Activated CD4-positive, alpha-beta T cell treated with anti-CD3 and anti-CD28 coated beads, Interleukin-2, amount 10 ng/mL, durations not matched to agents 24 days and 14 days (primary cell): ENCODE measurements around the gene XYLT2. TPM values are rescaled to one million over a fixed set of nuclear protein-coding genes. Genes with fewer than 3 reads are reported as not detected.
"Not testable (repeated sequence)": the region's sequence is repeated elsewhere in the genome, so short reads cannot be mapped to it uniquely, and the experiment has no call there.

Experiments
- DNase-seq: peaks from one replicate; pipeline ENCODE4 v3.0.0; 2022
- H3K27ac Mint-ChIP-seq: one replicate; pipeline ENCODE4 v1.8.0; 2022; ENCODE audit warnings: mild to moderate bottlenecking, mixed read lengths
- H3K27me3 Mint-ChIP-seq: one replicate; pipeline ENCODE4 v1.8.0; 2022; ENCODE audit warnings: mixed read lengths
- H3K36me3 Mint-ChIP-seq: one replicate; pipeline ENCODE4 v1.8.0; 2022; ENCODE audit warnings: low read depth, mild to moderate bottlenecking, mixed read lengths
- H3K4me1 Mint-ChIP-seq: one replicate; pipeline ENCODE4 v1.8.0; 2021; ENCODE audit warnings: mixed read lengths
- H3K4me3 Mint-ChIP-seq: one replicate; pipeline ENCODE4 v1.8.0; 2022; ENCODE audit warnings: mild to moderate bottlenecking, moderate library complexity, mixed read lengths
- H3K9me3 Mint-ChIP-seq: one replicate; pipeline ENCODE4 v1.8.0; 2021; ENCODE audit warnings: mixed read lengths
- intact Hi-C: fragments of 100-400 bp; cut with micrococcal nuclease; formaldehyde crosslinking; loops from one replicate; pipeline ENCODE4 v1.15.1; 2023
- total RNA-seq: library from RNA; stranded (reverse); gene quantifications from 2 replicates; pipeline ENCODE4 v1.2.3, GENCODE V29; 2022

The XYLT2 gene
- 65.3 and 66.5 TPM in 2 replicates for total RNA-seq

DNA sequence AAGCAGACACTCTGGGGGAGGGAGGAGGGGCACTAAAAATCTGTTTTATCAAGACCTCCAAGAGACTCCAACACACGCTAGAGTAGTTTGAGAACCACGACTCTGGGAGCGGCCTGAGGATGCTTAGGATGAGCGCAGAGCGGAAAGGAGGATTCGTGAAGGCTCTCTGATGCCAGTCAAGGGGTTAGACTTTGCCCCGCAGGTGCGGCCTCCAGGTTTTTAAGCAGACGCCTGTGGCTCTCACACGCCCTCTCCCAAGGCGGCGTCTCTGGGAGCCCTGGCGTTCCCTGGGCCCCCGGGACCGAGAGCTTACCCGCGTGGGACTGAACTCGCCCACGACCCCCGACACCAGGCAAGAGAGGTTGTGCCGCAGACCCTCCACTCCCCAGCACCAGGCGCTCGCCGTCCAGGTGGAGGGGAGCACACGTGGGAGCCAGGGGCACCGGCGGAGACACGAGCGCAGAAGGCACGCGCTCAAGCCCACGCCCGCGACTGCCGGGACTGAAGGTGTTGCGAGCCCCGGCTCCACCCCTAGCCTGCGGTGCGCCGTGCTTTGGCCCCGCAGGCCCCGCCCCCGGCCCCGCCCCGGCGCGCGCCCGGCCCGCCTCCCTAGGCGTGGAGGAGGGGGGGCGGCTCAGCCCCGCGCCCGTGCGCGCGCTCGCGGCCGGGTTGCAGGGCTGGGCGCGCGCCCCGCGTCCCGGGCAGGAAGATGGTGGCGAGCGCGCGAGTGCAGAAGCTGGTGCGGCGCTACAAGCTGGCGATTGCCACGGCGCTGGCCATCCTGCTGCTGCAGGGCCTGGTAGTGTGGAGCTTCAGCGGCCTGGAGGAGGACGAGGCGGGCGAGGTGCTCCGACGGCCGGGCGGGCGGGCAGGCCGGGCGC lies at the start of gene XYLT2:
XYLT2 (plus strand) TSS at position 695 of the 881 bp plus-strand sequence; CDS start at position 710, 15 bp downstream.
- H3K27me3 Mint-ChIP-seq: peaks cover under 1% of the 10 kb centered on the region
- DNase-seq: peak; percentile 97
- H3K36me3 Mint-ChIP-seq: peaks cover 4% of the 10 kb centered on the region
- peaks cover 30% of the 10 kb centered on the region for H3K4me1 Mint-ChIP-seq
- H3K27ac Mint-ChIP-seq: peak within 1 kb of the TSS; percentile 96
- peak within 1 kb of the TSS; percentile 95 for H3K4me3 Mint-ChIP-seq
- intact Hi-C loops: loop anchor here (1.0 to 5.0 kb wide), 3 partner anchors 17 to 52 kb away; partner anchors contain the start of gene LRRC59
- no peaks in the 10 kb centered on the region for H3K9me3 Mint-ChIP-seq

DNA sequence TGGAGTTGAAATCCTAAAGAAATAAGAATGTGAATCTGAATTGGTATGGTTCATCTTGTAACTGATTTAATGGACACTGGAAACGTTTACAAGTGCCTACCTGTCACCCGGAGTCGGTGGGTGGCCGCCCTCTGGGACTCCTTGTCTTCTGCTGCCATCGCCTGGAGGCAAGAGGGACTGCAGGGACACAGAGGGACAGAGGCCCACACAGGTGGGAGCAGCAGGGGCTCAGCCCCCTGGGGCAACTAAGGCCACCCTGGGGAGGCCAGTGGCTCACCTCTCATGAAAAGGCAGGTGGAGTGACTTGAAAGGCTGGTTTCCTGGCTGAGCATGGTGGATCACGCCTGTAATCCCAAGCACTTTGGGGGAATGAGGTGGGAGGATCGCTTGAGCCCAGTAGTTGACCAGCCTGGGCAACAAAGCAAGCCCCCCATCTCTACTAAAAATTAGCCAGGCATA lies 48.5 kb upstream of the XYLT2 start:
- H3K4me1 Mint-ChIP-seq: peaks cover 8% of the 10 kb centered on the region
- H3K4me3 Mint-ChIP-seq: no peak overlapping the region
- no peaks in the 10 kb centered on the region for H3K27me3 Mint-ChIP-seq
- DNase-seq: peak; percentile 95
- intact Hi-C loops: loop anchor here (1.0 kb wide), 4 partner anchors 27 to 203 kb away; no protein-coding TSS in a partner anchor
- no peaks in the 10 kb centered on the region for H3K9me3 Mint-ChIP-seq
- H3K36me3 Mint-ChIP-seq: no peaks in the 10 kb centered on the region
- H3K27ac Mint-ChIP-seq: no peak overlapping the region

DNA sequence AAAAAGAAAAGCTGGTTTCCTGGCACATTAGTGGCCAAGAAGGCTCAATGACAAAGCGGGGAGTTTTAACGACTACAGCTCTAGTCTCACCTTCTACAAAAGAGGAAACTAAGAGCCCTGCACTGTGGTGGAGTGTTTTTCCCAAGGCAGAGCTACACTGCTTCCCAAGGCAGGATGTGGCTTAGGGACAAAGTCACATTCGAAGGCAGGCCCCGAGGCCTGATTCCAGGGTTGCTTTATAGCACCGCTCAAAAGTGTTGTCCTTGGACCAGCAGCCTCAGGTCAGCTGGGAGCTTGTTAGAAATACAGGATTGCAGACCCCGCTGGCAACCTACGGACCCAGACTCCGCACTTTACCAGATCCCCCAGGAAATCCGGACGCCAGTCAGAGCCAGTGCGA lies 47.9 kb upstream of the XYLT2 start:
- peaks cover 9% of the 10 kb centered on the region for H3K4me1 Mint-ChIP-seq
- H3K4me3 Mint-ChIP-seq: no peak overlapping the region
- intact Hi-C loops: no loop called here
- H3K36me3 Mint-ChIP-seq: no peaks in the 10 kb centered on the region
- no peak overlapping the region for H3K27ac Mint-ChIP-seq
- H3K27me3 Mint-ChIP-seq: no peaks in the 10 kb centered on the region
- no peak for DNase-seq
- no peaks in the 10 kb centered on the region for H3K9me3 Mint-ChIP-seq

DNA sequence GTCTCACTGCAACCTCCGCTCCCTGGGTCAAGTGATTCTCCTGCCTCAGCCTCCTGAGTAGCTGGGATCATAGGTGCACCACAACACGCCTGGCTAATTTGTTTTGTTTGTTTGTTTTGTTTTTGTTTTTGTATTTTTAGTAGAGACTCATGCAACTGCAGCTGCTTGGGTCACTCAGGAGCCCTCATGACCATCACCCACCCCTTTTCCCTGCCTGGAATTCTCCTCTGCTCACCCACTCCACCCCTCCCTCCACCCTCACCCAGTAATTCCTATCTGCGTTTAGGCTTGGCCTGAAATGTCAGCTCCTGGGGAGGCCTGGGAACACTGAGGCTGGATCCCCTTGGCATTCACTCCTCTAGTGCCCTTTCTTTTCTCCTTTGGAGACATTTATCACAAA lies 46.1 kb upstream of the XYLT2 start:
- Mint-ChIP-seq H3K4me3 (no peak overlapping the region), H3K27ac (no peak overlapping the region), H3K36me3 (no peaks in the 10 kb centered on the region), H3K4me1 (peaks cover 11% of the 10 kb centered on the region), H3K9me3 (no peaks in the 10 kb centered on the region), H3K27me3 (no peaks in the 10 kb centered on the region)
- no peak for DNase-seq
- intact Hi-C loops: no loop called here

DNA sequence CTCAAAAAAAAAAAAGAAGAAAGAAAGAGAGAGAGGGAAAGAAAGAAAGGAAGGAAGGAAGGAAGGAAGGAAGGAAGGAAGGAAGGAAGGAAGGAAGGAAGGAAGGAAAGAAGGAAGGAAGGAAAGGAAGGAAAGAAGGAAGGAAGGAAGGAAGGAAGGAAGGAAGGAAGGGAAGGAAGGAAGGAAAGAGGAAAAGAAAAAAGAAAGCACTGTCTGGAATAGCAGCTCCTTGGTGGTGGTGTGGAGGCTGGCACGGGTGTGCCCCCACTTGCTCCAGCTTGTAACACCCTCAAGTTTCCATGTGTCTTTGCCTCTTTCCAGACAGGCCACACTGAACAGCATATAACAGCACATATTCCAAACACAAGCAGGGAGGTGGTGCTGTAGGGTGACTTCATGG lies 45.1 kb upstream of the XYLT2 start:
- H3K27me3 Mint-ChIP-seq, H3K36me3 Mint-ChIP-seq, DNase-seq, H3K9me3 Mint-ChIP-seq, intact Hi-C loops, H3K4me3 Mint-ChIP-seq: not testable (repeated sequence)
- peak overlapping the region; percentile 41 for H3K27ac Mint-ChIP-seq
- peaks cover 19% of the 10 kb centered on the region for H3K4me1 Mint-ChIP-seq

DNA sequence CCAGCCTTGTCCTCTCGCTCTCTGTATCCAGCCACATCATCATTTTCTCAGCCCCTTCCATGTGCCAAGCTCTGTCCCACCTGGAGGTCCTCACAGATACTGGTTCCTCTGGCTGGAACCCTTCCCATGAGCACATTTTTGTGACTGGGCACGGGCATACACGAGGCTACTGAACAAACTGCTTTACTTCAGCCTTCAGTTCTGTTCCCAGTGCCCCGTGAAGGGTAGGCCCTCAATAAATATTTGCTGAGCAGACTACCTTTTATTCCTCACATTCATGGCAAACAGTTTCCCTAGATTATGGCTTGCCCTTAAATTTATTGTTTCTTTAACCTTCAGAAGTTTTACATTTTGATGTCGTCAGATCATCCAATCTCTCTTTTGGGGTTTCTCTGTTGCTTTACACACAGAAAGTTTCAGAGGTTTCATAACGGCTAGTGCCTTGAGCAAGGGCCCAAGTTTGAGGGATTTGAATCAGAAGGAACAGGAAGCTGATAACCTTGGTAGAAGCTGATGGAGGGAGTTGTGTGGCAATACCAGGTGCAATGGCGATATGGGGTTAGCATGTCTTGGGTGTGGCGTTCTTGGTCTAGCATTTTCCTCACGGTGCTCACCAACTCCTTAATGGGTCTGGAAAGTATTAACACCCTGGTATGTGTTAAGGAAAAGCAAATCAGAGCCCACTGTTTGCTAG lies 43.9 kb upstream of the XYLT2 start:
- no peaks in the 10 kb centered on the region for H3K9me3 Mint-ChIP-seq
- H3K4me3 Mint-ChIP-seq: no peak overlapping the region
- no peaks in the 10 kb centered on the region for H3K27me3 Mint-ChIP-seq
- peaks cover 19% of the 10 kb centered on the region for H3K4me1 Mint-ChIP-seq
- DNase-seq: no peak
- intact Hi-C loops: no loop called here
- H3K27ac Mint-ChIP-seq: peak overlapping the region; percentile 84
- H3K36me3 Mint-ChIP-seq: no peaks in the 10 kb centered on the region

DNA sequence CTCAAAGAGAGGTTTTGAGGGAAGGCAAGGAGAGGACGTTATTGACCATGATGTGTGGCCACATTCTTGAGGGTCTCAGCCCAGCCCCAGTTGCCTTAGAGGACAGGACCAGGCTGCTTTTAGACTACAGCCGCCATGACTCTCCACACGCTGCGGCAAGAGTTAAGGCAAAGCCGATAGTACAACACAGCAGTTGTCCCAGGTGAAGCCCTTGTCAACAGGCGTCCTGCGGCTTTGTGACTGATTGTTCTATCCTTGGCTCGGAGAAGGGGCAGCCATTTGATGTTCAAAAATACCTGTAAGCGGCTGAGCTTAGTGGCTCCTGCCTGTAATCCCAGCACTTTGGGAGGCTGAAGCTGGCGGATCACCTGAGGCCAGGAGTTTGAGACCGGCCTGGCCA lies 42.9 kb upstream of the XYLT2 start:
- intact Hi-C loops: no loop called here
- no peak overlapping the region for H3K27ac Mint-ChIP-seq
- no peaks in the 10 kb centered on the region for H3K36me3 Mint-ChIP-seq
- no peaks in the 10 kb centered on the region for H3K9me3 Mint-ChIP-seq
- H3K4me3 Mint-ChIP-seq: no peak overlapping the region
- DNase-seq: no peak
- no peaks in the 10 kb centered on the region for H3K27me3 Mint-ChIP-seq
- peaks cover 17% of the 10 kb centered on the region for H3K4me1 Mint-ChIP-seq

DNA sequence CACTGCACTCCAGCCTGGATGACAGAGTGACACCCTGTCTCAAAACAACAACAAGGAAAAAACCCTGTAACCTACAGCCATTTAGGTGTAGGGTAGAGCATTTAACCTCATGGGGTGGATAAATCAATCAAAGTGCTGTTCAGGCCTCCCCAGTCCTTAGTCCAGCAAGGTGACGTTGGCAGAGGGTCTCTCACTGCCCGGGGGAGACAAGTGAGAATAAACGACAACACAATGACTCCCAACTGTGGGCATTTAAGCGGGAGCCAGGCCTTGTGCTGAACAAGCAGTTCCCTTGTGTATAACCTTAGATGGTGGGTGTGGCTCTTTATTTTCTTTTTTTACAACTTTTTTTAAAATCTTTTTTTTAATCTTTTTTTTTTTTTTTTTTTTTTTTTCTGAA lies 42.3 kb upstream of the XYLT2 start:
- Mint-ChIP-seq H3K27ac (no peak overlapping the region), H3K4me1 (peaks cover 22% of the 10 kb centered on the region), H3K27me3 (no peaks in the 10 kb centered on the region), H3K9me3 (no peaks in the 10 kb centered on the region), H3K36me3 (no peaks in the 10 kb centered on the region), H3K4me3 (no peak overlapping the region)
- no peak for DNase-seq
- intact Hi-C loops: no loop called here

DNA sequence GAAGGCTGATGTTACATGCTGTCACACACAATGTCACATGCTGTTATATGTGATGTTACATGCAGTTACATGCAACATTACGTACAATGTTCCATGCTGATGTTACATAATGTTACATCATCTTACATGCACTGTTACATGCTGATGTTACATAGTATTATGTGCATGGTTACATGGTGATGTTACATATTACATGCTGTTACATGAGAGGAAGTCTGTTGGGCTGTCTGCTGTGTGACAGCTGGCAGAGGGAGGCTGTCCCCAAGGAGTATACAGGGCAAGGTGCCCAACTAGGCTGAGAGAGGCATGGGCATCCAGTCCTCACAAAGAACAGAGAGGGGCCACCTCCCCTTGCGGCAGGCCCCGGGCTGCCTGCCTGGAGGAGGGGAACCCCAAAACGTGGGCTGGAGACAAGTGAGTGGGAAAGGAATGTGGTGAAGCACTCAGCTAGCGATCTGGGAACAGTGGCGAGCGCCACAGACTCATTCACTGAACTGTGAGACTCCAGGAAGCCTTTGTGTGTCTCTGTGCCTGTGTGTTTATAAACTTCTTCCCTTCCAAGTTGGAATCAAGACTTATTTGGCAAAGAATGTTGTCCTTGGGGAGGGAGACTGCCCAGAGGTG lies 41.0 kb upstream of the XYLT2 start:
- Mint-ChIP-seq H3K4me1 (peaks cover 22% of the 10 kb centered on the region), H3K36me3 (no peaks in the 10 kb centered on the region), H3K27ac (peak overlapping the region; percentile 49), H3K27me3 (no peaks in the 10 kb centered on the region), H3K9me3 (no peaks in the 10 kb centered on the region), H3K4me3 (no peak overlapping the region)
- intact Hi-C loops: loop anchor here (5.0 kb wide), 1 partner anchor 42 kb away; the partner anchor contains the start of gene XYLT2
- no peak for DNase-seq

DNA sequence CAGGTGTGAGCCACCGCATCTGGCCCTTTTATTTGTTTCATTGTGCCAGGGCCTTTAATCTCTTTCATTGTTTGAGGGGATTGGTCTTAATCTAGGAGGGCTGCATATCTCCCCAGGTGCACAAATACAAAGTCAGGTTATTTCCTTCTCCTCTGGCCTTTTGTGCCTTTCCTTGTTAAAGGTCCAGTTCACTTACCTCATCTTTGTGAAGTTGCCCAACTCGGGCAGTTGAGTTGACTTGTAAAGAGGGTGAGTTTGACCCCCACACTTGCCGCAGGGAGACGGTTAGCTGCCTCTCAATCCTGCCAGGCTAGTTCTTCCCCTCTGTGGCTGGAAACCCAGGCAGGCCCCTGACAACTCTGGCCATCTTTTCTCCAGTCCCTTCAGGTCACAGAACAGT lies 38.3 kb upstream of the XYLT2 start:
- DNase-seq: no peak
- Mint-ChIP-seq H3K27me3 (no peaks in the 10 kb centered on the region), H3K36me3 (no peaks in the 10 kb centered on the region), H3K4me1 (peaks cover 31% of the 10 kb centered on the region), H3K9me3 (no peaks in the 10 kb centered on the region), H3K4me3 (no peak overlapping the region), H3K27ac (peak overlapping the region; percentile 85)
- intact Hi-C loops: loop anchor here (5.0 kb wide), 1 partner anchor 40 kb away; the partner anchor contains the start of gene XYLT2

DNA sequence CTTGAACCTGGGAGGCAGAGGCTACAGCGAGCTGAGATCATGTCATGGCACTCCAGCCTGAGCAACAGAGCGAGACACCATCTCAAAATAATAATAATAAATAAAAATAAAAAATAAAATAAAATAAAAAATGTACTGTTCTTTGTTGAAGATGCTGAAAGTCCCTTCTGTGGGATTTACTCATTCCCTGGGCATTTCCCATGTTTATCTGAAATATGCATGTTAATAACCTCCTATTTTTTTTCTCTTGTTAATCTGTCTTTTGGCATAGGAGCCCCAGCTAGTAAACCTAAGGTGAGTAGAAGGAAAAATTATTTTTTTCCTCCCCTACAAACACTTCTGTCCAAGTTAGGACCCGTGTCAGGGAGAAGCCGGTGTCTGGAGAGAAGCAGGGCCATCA lies 37.3 kb upstream of the XYLT2 start:
- Mint-ChIP-seq H3K36me3 (no peaks in the 10 kb centered on the region), H3K27ac (peak overlapping the region; percentile 85), H3K9me3 (no peaks in the 10 kb centered on the region), H3K4me3 (no peak overlapping the region), H3K4me1 (peaks cover 31% of the 10 kb centered on the region), H3K27me3 (no peaks in the 10 kb centered on the region)
- no peak for DNase-seq
- intact Hi-C loops: loop anchor here (5.0 kb wide), 1 partner anchor 39 kb away; the partner anchor contains the start of gene XYLT2

DNA sequence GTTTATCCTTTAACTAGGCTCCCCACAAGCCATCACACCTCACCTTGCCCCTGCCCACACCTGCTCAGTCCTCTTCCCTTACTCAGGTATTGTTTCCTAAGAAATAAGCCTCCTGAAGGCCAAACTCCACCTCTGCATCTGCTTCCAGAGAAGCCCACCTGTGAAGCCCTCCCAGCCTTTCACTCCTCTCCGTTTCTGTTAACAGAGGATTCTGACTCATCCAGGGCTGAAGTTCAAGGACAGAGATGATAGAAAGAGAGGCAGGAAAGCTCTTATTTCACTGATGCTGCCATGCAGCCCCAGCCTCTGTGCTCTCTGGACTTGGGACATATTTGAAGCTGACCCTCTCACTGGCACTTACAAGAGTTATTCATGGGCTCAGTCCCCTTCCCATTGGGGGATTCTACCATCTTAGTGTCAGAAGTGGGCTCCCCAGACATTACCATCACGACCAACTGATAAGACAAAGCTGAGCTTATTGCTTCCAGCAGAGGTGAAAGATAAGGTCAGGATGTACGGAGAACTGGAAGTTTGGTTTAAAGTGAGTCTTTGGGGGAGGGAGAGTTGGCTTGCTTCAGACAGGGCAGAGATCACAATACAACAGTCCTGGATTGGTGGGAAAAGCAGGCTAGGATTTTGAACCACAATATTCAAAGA lies 35.3 kb upstream of the XYLT2 start:
- Mint-ChIP-seq H3K27me3 (peaks cover 2% of the 10 kb centered on the region), H3K9me3 (no peaks in the 10 kb centered on the region), H3K4me3 (peak overlapping the region; percentile 35), H3K36me3 (no peaks in the 10 kb centered on the region), H3K27ac (peak overlapping the region; percentile 95), H3K4me1 (peaks cover 21% of the 10 kb centered on the region)
- intact Hi-C loops: loop anchor here (1.0 kb wide), 1 partner anchor 17 kb away; no protein-coding TSS in a partner anchor
- no peak for DNase-seq

DNA sequence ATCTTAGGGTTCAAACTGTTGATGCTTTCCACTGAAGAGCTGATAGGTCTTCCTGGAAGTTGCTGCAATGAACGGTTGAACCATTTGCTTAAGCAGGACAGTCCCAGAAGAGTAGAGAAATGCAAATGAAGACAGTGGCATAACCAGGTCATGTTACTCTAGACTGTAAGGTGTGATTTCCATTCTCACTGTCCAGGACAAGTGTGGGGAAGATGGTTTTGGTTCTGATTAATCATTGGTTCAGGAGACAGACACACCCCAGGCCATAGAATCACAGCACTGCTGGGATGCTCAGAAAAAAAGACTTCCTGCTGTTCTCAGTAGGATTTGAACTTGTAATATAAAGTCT lies 34.8 kb upstream of the XYLT2 start:
- Mint-ChIP-seq H3K27ac (peak overlapping the region; percentile 95), H3K4me3 (no peak overlapping the region), H3K36me3 (no peaks in the 10 kb centered on the region), H3K27me3 (peaks cover 2% of the 10 kb centered on the region), H3K9me3 (no peaks in the 10 kb centered on the region), H3K4me1 (peaks cover 21% of the 10 kb centered on the region)
- intact Hi-C loops: loop anchor here (1.0 kb wide), 1 partner anchor 16 kb away; no protein-coding TSS in a partner anchor
- no peak for DNase-seq
